SK-N-DZ (cell line): ENCODE measurements around the gene NRGN.

Experiments used
- DNase-seq: peaks from one replicate; pipeline ENCODE4 v3.0.0-alpha.2; 2015; ENCODE audit warnings: low spot score

The NRGN gene

GRCh38 chr11:124740277-124740882, 638 bp downstream of the NRGN start:
- peak; percentile 38 for DNase-seq

- DNase-seq, result no peak
These were observed 2.8 kb downstream of the NRGN start for GRCh38 chr11:124742555-124742954.

- DNase-seq, result no peak
These were observed 3.3 kb downstream of the NRGN start for GRCh38 chr11:124743050-124743449.

- DNase-seq, result no peak
These were observed 5.6 kb downstream of the NRGN start for GRCh38 chr11:124745270-124745834.

- no peak for DNase-seq
These were observed 6.3 kb downstream of the NRGN start for GRCh38 chr11:124745835-124746620.

- DNase-seq, result no peak
These were observed 7.0 kb downstream of the NRGN start for GRCh38 chr11:124746621-124747243.

- DNase-seq, result no peak
These were observed 7.8 kb downstream of the NRGN start for GRCh38 chr11:124747406-124748099.

GRCh38 chr11:124748100-124748418, 8.3 kb downstream of the NRGN start:
- no peak for DNase-seq

- no peak for DNase-seq
These were observed 9.0 kb downstream of the NRGN start for GRCh38 chr11:124748481-124749343.

GRCh38 chr11:124749912-124750311, 10.2 kb downstream of the NRGN start:
- no peak for DNase-seq

GRCh38 chr11:124751391-124751740, 11.6 kb downstream of the NRGN start:
- no peak for DNase-seq

GRCh38 chr11:124751741-124752470, 12.2 kb downstream of the NRGN start, which contains the start of gene VSIG2:
Gene VSIG2, minus strand, starts transcription at chr11:124752255. Its CDS starts 118 bp downstream, at chr11:124752137.
- DNase-seq, result no peak

- DNase-seq, result no peak
These were observed 12.8 kb downstream of the NRGN start for GRCh38 chr11:124752471-124753102.

GRCh38 chr11:124753205-124753604, 13.5 kb downstream of the NRGN start:
- DNase-seq, result no peak

GRCh38 chr11:124753624-124754023, 13.9 kb downstream of the NRGN start:
- DNase-seq, result no peak

GRCh38 chr11:124754309-124754708, 14.6 kb downstream of the NRGN start:
- no peak for DNase-seq

GRCh38 chr11:124754710-124755109, 15.0 kb downstream of the NRGN start:
- no peak for DNase-seq

GRCh38 chr11:124756033-124756752, 16.5 kb downstream of the NRGN start:
- DNase-seq, result no peak

GRCh38 chr11:124756753-124757227, 17.0 kb downstream of the NRGN start:
- no peak for DNase-seq
